GM10847 (cell line): ENCODE data around the gene OXGR1.

Source experiments
- POLR2A ChIP-seq: IDR thresholded peaks from 2 replicates; pipeline ENCODE4 v1.6.1; 2011; ENCODE audit not compliant: insufficient read length; ENCODE audit errors: extremely low read depth

The OXGR1 gene

GRCh38 chr13:96994017-96994857, at the start of gene OXGR1:
OXGR1 (minus strand) TSS chr13:96994476; CDS start chr13:96987759, 6,717 bp downstream.
- TF ChIP-seq POLR2A: no peak

- no peak for TF ChIP-seq POLR2A
These were observed 49.0 kb upstream of the OXGR1 start for GRCh38 chr13:97043302-97043701.

DNA sequence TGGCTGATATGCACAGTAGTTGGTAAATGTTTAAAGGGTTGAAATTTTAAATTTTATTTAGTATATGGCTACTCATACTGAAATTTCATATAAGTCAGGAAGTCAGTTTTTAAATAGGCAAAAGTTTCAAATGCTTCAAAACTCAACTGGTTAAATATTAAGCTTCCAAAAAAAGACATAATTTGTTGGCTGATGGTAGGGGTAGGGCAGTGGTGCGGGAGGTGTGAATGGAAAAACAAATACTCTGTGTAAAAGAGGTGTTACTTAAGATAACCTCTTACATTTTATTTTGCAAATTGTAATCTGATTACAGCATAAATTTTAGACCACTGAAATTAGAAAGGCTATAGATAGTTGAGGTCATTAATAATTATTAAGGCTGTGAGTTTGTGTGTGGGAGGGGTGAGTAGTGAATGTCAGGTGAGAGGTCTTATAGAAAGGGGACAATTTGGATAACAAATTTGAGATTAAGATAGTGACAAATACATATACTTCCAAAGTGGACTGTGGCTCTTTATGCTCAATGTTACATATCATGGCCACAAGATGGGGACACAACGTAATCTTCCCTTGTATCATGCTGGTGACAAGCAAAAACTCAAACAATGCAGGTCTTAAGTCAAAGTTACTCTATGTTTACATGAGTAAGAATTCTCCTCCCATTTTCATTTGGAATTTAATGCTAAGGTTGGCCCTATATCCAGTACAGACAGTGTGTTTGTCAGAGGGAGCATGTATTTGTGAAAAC, 36.6 kb upstream of the OXGR1 start:
- TF ChIP-seq POLR2A: no peak

DNA sequence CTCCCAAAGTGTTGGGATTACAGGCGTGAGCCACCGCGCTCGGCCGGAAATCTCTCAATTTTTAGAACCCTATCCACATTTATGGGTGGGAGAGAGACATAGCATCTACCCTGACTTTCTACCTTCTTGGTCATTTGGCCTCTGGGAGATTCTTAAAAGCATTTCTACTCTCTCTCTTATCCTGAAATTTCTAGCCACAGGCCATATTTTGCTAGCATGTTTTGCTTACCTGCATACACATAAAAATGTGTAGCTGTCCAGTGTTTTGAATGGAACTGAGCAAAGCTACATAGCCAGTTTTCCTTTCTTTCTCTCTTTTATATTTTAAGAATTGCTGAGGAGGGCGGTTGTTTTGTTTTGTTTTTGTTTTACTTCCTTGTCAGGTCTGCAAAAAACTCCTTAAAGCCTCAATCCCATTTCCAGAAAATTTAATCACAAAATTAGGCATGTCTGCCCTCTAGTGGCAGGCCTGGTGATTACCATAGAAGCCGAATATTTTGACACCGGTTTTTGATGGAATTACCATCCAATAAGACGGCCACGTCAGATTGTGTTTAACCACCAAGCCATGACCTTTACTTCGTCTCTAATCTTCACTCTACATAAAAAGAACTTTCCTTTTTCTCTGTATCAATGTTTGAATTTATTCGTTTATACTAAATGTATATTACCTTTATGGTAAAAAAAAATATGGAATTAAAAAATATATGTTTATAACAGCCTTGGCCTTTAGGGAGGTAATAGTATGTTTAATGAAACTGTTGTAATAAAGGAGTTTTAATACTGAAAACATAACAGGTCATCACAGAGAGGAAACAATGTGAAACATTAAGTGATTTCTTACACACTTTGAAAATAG, 34.4 kb upstream of the OXGR1 start:
- TF ChIP-seq POLR2A: no peak

DNA sequence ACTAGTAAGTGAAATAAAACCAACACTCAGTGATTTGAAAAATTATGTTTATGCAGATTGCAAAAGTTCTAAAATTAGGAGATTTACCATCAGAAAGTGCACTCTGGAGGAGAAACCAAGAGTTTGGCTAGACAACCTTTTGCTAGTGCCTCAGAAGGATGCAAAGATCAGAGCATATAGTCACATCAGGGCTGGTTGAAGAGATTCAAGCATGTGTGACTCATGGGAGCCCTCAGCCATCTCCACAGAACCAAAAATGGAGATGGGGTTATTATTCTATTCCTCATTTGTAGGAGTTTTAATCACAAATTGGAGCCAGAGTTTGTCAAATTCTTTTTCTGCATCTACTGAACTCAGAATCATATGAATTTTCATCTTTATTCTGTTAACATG, 32.9 kb upstream of the OXGR1 start:
- no peak for TF ChIP-seq POLR2A

DNA sequence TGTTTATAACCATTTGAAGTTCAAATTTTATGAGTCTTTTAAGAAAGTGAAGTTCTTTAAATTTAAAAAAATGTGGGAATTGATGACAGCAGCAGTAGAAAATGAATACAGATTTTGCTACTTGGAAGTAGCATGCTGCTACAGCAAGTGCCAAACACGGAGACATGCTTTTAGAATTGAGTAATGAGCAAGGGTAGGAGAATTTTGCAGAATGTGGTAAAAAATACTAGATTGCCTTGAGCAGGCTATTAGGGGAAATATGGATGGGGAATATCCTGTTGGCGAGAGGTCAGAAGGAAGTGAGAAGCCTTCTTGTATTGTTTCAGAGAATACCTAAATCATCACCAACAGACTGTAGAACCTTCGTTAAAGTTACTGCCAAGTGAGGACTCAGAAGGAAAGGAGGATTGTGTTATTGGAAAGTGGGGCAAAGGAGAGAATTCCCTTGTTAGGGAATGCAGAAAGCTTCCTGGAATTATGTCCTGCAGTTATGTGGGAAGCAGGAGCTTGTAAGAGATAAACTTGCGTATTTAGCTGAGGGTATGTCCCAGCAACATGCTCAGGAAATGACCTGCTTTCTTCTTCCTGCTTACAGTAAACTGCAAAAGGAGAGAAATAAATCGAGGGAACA, 32.4 kb upstream of the OXGR1 start:
- TF ChIP-seq POLR2A: no peak

DNA sequence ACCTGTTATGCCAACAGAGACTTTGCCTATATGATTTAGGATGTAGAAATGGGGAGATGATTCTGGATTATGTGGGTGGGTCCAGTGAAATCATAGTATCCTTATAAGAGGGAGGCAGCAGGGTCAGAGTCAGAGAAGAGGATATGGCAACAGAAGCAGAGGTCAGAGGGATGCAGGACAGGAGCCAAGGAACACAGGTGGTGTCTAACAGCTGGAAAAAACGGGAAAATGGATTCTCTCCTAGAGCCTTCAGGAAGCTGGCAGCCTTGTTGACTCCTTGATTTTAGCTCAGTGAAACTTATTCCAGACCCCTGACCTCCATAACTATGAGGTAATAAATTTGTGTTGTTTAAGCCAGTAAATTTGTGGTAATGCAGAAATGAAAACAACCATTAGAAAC, 28.8 kb upstream of the OXGR1 start:
- TF ChIP-seq POLR2A: no peak

- TF ChIP-seq POLR2A: no peak
These were observed 27.0 kb upstream of the OXGR1 start for GRCh38 chr13:97021241-97021640.

- no peak for TF ChIP-seq POLR2A
These were observed 26.5 kb upstream of the OXGR1 start for GRCh38 chr13:97020689-97021240.

DNA sequence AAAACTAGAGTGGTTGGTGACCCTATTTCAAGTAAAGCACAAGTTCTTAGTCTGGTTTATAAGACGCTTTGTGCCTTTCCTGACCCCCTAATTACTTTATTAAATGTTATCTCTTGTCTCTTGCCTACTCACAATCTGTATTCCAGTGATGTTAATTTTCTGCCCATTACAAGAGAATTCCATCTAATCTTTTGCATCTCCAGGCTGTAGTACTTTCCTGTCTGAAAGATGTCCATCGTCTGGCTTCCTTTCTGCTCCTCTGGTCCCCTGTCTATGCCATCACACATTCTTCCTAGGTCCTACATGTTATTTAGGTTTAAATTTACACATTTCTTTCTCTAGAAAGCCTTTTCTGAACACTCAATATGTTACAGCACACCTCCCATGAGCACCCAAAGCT, 25.9 kb upstream of the OXGR1 start:
- TF ChIP-seq POLR2A: no peak

- no peak for TF ChIP-seq POLR2A
These were observed 25.0 kb upstream of the OXGR1 start for GRCh38 chr13:97019236-97019635.

GRCh38 chr13:97018029-97018819, 23.9 kb upstream of the OXGR1 start:
- TF ChIP-seq POLR2A: no peak

DNA sequence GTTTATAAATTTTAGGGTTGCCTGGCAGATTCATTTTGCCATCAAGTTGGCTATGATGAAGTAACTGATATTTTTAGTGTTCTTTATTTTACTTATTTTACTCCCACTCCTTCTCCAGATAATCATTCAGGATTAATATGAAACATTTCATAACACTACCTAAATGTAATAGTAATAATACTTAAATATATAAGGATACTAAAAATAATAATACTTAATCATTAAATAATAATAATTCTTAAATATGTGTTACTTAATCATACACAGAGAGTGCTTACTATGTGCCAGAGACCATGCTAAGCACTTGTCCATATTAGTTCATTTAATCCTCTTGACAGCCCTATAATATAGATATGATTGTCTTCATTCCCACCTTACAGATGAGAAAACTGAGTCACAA, 23.0 kb upstream of the OXGR1 start:
- no peak for TF ChIP-seq POLR2A
